Karpas-422 (cell line): Measurements from ENCODE around the gene MFSD2A. TPM values are rescaled to one million over a fixed set of nuclear protein-coding genes. Genes with fewer than 3 reads are reported as not detected.
"Not testable (repeated sequence)": the region's sequence is repeated elsewhere in the genome, so short reads cannot be mapped to it uniquely, and the experiment has no call there.

Source experiments
- DNase-seq: peaks from one replicate; pipeline ENCODE4 v3.0.0-alpha.2; 2015
- H2AFZ ChIP-seq: fragments of 200-600 bp; sonication (generic); 2 replicates; pipeline ENCODE4 v1.6.1; 2014; ENCODE audit warnings: antibody characterized with exemption, low read length, mixed read lengths
- H3K27ac ChIP-seq: fragments of 200-600 bp; sonication (generic); 2 replicates; pipeline ENCODE4 v1.5.1; 2014; ENCODE audit warnings: mild to moderate bottlenecking, low read length, moderate library complexity
- H3K27me3 ChIP-seq: fragments of 200-600 bp; sonication (generic); 2 replicates; pipeline ENCODE4 v1.6.1; 2014; ENCODE audit warnings: low read length, mixed read lengths
- H3K36me3 ChIP-seq: fragments of 200-600 bp; sonication (generic); 2 replicates; pipeline ENCODE4 v1.6.1; 2014; ENCODE audit warnings: low read length, mixed read lengths; ENCODE audit not compliant: insufficient read depth
- H3K4me1 ChIP-seq: fragments of 200-600 bp; sonication (generic); 2 replicates; pipeline ENCODE4 v1.6.1; 2014; ENCODE audit warnings: mild to moderate bottlenecking, low read length, mixed read lengths
- H3K4me2 ChIP-seq: fragments of 200-600 bp; sonication (generic); 2 replicates; pipeline ENCODE4 v1.6.1; 2014; ENCODE audit warnings: low read length, low read depth, mild to moderate bottlenecking; ENCODE audit not compliant: poor library complexity, severe bottlenecking
- H3K4me3 ChIP-seq: fragments of 200-600 bp; sonication (generic); 2 replicates; pipeline ENCODE4 v1.5.1; 2014; ENCODE audit warnings: mild to moderate bottlenecking, antibody characterized with exemption, low read length, mixed read lengths
- H3K79me2 ChIP-seq: fragments of 200-600 bp; sonication (generic); 2 replicates; pipeline ENCODE4 v1.6.1; 2014; ENCODE audit warnings: mild to moderate bottlenecking, low read length, mixed read lengths
- H3K9ac ChIP-seq: fragments of 200-600 bp; sonication (generic); 2 replicates; pipeline ENCODE4 v1.6.0; 2014; ENCODE audit warnings: low read length
- H3K9me2 ChIP-seq: fragments of 200-600 bp; sonication (generic), shearing (Covaris generic); replicated peaks from 2 replicates; pipeline ENCODE4 v1.6.0; 2014; ENCODE audit warnings: mild to moderate bottlenecking, low read length, moderate library complexity; ENCODE audit not compliant: insufficient read depth
- H3K9me3 ChIP-seq: fragments of 300-700, 200-600 bp; sonication (generic); 2 replicates; pipeline ENCODE4 v1.6.1; 2014; ENCODE audit warnings: low read length, mixed read lengths
- H4K20me1 ChIP-seq: fragments of 200-600 bp; sonication (generic); 2 replicates; pipeline ENCODE4 v1.6.1; 2014; ENCODE audit warnings: mild to moderate bottlenecking, antibody characterized with exemption, low read length, low read depth; ENCODE audit not compliant: insufficient read depth
- total RNA-seq: library from RNA; depleted of rRNA; stranded (reverse); fragments of >200 nt; shearing (Covaris generic); gene quantifications from 2 replicates; pipeline ENCODE4 v1.2.3, GENCODE V29; 2014; ENCODE audit warnings: low replicate concordance; rRNA removed

The MFSD2A gene
- 11.6 and 20.8 TPM in 2 replicates for total RNA-seq

DNA sequence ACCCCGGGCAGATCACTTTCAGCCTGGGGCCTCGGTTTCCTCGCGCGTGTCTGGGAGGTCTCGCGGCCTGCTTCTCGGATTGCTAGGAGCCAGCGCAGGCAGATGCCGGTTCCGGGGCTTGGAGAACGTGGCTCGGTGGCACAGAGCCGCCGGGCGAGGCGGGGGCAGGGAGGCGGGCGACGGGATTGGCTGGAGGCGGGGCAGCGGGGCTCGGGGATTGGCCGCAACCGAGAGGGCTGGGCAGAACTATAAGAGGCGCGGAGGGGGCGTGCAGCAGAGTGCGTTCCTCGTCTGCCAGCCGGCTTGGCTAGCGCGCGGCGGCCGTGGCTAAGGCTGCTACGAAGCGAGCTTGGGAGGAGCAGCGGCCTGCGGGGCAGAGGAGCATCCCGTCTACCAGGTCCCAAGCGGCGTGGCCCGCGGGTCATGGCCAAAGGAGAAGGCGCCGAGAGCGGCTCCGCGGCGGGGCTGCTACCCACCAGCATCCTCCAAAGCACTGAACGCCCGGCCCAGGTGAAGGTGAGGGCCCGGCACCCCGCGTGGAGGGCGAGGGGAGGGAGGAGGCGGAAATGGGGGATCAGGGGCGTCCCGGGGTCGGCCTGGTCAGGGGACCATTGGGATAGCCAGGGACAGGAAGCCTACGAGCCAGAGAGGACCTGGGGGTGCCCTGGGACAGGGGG is at the start of gene MFSD2A:
Gene MFSD2A (plus strand): TSS at position 276 of the 677 bp plus-strand sequence. CDS start 148 bp downstream, at position 424.
- peak; percentile 98 for DNase-seq
- Histone ChIP-seq H2AFZ (peak within 1 kb of the TSS; percentile 90; the same call in 1 of the 2 replicates), H3K4me2 (peak within 1 kb of the TSS; percentile 98), H3K9ac (peak within 1 kb of the TSS; percentile 93), H3K27ac (peak within 1 kb of the TSS; percentile 47), H3K36me3 (peaks cover 11% of the 10 kb centered on the region), H3K4me3 (peak within 1 kb of the TSS; percentile 90), H4K20me1 (peaks cover 6% of the 10 kb centered on the region; the same call in 1 of the 2 replicates), H3K79me2 (peaks cover 41% of the 10 kb centered on the region), H3K27me3 (no peaks in the 10 kb centered on the region), H3K9me3 (no peaks in the 10 kb centered on the region), H3K9me2 (no peaks in the 10 kb centered on the region), H3K4me1 (peaks cover 44% of the 10 kb centered on the region)

DNA sequence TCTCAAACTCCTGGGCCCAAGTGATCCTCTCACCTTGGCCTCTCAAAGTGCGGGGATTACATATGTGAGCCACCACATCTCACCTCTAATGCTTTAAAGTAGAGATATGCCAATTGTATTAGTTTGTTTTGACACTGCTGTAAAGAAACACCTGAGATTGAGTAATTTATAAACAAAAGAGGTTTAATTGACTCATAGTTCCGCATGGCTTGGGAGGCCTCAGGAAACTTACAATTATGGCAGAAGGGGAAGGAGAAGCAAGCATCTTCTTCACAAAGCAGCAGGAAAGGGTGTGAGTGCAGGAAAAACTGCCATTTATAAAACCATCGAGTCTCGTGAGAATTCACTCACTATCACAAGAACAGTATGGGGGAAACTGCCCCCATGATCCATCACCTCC is 49.8 kb upstream of the MFSD2A start:
- H3K9me2 ChIP-seq, result no peaks in the 10 kb centered on the region
- H3K9me3 ChIP-seq, result peaks cover 7% of the 10 kb centered on the region
- peaks cover 6% of the 10 kb centered on the region; the same call in 1 of the 2 replicates for H3K27me3 ChIP-seq
- peaks cover 15% of the 10 kb centered on the region for H3K4me1 ChIP-seq
- no peak overlapping the region for H3K4me2 ChIP-seq
- H3K4me3 ChIP-seq, result no peak overlapping the region
- no peak overlapping the region for H3K9ac ChIP-seq
- DNase-seq, result no peak
- H3K27ac ChIP-seq, result no peak overlapping the region
- H2AFZ ChIP-seq, result no peak overlapping the region
- no peaks in the 10 kb centered on the region for H4K20me1 ChIP-seq
- H3K79me2 ChIP-seq, result no peaks in the 10 kb centered on the region
- H3K36me3 ChIP-seq, result no peaks in the 10 kb centered on the region

DNA sequence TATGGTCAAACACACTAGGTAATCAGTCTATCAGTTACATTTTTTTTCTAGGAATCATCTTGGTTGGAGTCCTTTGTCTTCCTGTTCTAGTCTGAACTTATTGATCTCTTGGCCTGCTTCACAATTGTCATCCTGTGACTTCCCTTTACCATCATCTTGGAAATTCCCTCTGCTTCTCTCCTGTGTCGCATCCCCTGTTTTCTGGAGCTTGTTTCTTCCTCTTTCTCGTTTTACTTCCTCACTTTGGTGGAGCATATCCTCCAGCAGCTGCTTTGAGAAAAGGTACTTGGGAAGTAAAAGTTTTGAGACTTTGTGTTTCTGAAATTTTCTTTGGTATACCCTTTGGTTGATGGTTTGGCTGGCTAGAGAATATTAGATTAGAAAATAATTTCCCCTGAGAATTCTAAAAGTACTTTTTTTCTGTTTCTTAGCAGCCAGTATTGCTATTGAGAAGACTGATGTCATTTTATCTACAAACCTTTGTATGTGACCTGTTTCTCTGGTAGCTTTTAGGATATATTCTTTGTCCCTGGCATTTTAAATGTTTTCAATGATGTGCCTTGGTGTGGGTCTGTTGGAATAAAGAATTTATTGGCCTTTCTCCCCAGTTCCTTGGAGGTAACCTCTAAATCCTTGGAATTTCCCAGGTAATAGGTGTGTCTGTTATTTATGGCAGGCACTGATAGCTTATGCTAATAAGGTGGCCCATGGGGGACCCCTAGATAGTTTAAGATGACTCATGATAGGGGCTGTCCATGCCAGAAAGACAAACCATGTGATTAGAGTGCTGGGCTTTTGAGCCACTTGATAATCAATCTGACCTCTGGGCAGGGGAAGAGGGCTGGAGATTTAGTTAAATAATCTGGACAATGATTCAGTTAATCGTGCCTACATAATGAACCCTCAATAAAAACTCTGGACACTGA is 47.2 kb upstream of the MFSD2A start:
- DNase-seq, result no peak
- Histone ChIP-seq H3K4me3 (no peak overlapping the region), H3K27me3 (peaks cover 6% of the 10 kb centered on the region; the same call in 1 of the 2 replicates), H4K20me1 (no peaks in the 10 kb centered on the region), H3K4me2 (no peak overlapping the region), H3K4me1 (no peaks in the 10 kb centered on the region), H2AFZ (no peak overlapping the region), H3K27ac (no peak overlapping the region), H3K79me2 (no peaks in the 10 kb centered on the region), H3K36me3 (no peaks in the 10 kb centered on the region), H3K9me3 (peaks cover 7% of the 10 kb centered on the region), H3K9me2 (no peaks in the 10 kb centered on the region), H3K9ac (no peak overlapping the region)

DNA sequence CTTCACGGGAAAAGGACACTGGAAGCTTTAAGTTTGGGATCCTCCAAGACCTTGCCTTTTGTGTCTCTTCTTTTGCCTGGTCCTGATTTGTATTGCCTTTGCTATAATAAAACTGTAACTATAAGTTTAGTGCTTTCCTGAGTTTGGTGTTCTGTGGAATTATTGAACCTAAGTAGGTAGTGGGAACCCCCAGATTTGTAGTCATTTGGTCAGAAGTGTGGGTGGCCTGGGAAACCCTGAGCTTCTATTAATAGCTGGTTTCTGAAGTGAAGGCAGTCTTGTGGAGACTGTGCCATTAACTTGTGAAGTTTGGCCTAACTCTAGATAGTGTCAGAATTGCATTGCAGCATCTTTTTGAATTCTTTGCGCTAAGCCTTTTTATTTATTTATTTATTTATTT is 46.4 kb upstream of the MFSD2A start:
- Histone ChIP-seq H3K9me2 (no peaks in the 10 kb centered on the region), H3K9me3 (peaks cover 7% of the 10 kb centered on the region), H3K4me3 (no peak overlapping the region), H3K4me2 (no peak overlapping the region), H4K20me1 (no peaks in the 10 kb centered on the region), H3K36me3 (no peaks in the 10 kb centered on the region), H3K4me1 (no peaks in the 10 kb centered on the region), H3K27me3 (peaks cover 6% of the 10 kb centered on the region; the same call in 1 of the 2 replicates), H2AFZ (no peak overlapping the region), H3K9ac (no peak overlapping the region), H3K79me2 (no peaks in the 10 kb centered on the region), H3K27ac (no peak overlapping the region)
- no peak for DNase-seq

DNA sequence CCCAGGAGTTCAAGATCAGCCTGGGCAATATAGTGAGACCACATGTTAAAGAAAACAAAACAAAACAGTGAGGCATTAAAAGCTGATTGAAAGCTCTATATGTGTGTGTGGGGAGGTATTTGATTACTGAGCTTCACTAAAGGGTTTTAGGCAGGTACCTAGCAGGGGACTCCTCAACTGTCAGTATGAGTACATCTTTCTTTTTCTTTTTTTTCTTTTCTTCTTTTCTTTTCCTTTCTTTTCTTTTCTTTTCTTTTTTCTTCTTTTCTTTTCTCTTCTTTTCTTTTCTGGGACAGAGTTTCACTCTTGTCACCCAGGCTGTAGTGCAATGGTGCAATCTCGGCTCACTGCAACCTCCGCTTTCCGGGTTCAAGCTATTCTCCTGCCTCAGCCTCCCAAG is 44.7 kb upstream of the MFSD2A start:
- H3K4me2 ChIP-seq, result no peak overlapping the region
- H3K4me3 ChIP-seq, result no peak overlapping the region
- H3K27me3 ChIP-seq, result peaks cover 6% of the 10 kb centered on the region; the same call in 1 of the 2 replicates
- H3K9me3 ChIP-seq, result peaks cover 7% of the 10 kb centered on the region
- H3K9ac ChIP-seq, result no peak overlapping the region
- no peaks in the 10 kb centered on the region for H3K79me2 ChIP-seq
- H4K20me1 ChIP-seq, result no peaks in the 10 kb centered on the region
- H3K4me1 ChIP-seq, result no peaks in the 10 kb centered on the region
- H3K9me2 ChIP-seq, result no peaks in the 10 kb centered on the region
- no peaks in the 10 kb centered on the region for H3K36me3 ChIP-seq
- no peak overlapping the region for H2AFZ ChIP-seq
- H3K27ac ChIP-seq, result no peak overlapping the region
- no peak for DNase-seq

DNA sequence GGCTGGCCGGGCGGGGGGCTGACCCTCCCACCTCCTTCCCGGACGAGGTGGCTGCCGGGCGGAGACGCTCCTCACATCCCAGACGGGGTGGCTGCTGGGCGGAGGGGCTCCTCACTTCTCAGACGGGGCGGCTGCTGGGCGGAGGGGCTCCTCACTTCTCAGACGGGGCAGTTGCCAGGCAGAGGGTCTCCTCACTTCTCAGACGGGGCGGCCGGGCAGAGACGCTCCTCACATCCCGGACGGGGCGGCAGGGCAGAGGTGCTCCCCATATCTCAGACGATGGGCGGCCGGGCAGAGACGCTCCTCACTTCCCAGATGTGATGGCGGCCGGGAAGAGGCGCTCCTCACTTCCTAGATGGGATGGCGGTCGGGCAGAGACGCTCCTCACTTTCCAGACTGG is 41.8 kb upstream of the MFSD2A start:
- H3K4me3 ChIP-seq, H4K20me1 ChIP-seq, H2AFZ ChIP-seq, H3K4me1 ChIP-seq, H3K79me2 ChIP-seq, H3K36me3 ChIP-seq, H3K27ac ChIP-seq, H3K9me3 ChIP-seq, DNase-seq, H3K9ac ChIP-seq, H3K27me3 ChIP-seq, H3K4me2 ChIP-seq, H3K9me2 ChIP-seq: not testable (repeated sequence)

DNA sequence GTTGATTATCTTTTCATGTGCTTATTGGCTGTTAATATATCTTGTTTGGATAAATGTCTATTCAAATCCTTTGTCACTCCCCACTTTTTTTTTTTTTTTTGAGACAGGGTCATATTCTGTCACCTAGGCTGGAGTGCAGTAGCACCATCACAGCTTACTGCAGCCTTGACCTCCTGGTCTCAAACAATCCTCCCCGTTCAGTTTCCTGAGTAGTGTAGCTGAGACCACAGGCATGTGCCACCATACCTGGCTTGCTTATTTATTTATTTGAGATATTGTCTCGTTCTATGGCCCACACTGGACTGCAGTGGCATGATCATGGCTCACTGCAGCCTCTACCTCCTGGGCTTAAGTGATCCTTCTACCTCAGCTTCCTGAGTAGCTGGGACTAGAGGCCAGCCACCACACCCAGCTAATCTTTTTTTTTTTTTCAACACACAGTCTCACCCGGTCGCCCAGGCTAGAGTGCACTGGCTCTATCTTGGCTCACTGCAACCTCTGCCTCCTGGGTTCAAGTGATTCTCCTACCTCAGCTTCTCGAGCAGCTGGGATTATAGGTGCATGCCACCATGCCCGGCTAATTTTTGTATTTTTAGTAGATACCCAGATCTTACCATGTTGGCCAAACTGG is 39.3 kb upstream of the MFSD2A start:
- Histone ChIP-seq H3K36me3 (no peaks in the 10 kb centered on the region), H3K9me2 (no peaks in the 10 kb centered on the region), H3K9me3 (no peaks in the 10 kb centered on the region), H3K4me3 (no peak overlapping the region), H3K79me2 (no peaks in the 10 kb centered on the region), H3K9ac (no peak overlapping the region), H2AFZ (no peak overlapping the region), H3K27ac (no peak overlapping the region), H3K27me3 (no peaks in the 10 kb centered on the region), H3K4me2 (no peak overlapping the region), H4K20me1 (no peaks in the 10 kb centered on the region), H3K4me1 (no peaks in the 10 kb centered on the region)
- no peak for DNase-seq

DNA sequence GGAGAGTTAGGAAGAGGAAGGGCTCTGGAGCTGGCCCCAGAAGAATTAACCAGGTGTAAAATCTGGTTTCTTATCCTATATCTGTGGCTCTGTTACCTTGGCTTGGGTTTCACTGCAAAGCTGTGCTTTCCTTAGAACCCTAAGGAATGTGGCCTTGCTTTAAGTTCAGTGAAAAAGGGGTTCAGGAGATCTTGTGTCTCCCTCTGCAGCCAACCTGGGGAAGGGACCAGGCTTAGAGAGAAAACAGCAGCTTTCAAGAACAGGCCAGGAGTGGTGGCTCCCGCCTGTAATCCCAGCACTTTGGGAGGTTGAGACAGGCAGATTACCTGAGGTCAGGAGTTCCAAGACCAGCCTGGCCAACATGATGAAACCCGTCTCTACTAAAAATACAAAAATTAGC is 37.1 kb upstream of the MFSD2A start:
- Histone ChIP-seq H3K4me2 (no peak overlapping the region), H3K9ac (no peak overlapping the region), H3K79me2 (no peaks in the 10 kb centered on the region), H3K4me1 (no peaks in the 10 kb centered on the region), H3K27me3 (no peaks in the 10 kb centered on the region), H2AFZ (no peak overlapping the region), H3K9me3 (no peaks in the 10 kb centered on the region), H4K20me1 (no peaks in the 10 kb centered on the region), H3K36me3 (no peaks in the 10 kb centered on the region), H3K9me2 (no peaks in the 10 kb centered on the region), H3K27ac (no peak overlapping the region), H3K4me3 (no peak overlapping the region)
- no peak for DNase-seq
